ENCODE results near the gene CGB1. TPM values are rescaled to one million over a fixed set of nuclear protein-coding genes. Genes with fewer than 3 reads are reported as not detected.

The CGB1 gene
- total and polyA plus RNA-seq, 2 of the 8 experiments (the other 6 are each of a cell fraction or from before 2014, with no cell fraction given) = not detected

DNA sequence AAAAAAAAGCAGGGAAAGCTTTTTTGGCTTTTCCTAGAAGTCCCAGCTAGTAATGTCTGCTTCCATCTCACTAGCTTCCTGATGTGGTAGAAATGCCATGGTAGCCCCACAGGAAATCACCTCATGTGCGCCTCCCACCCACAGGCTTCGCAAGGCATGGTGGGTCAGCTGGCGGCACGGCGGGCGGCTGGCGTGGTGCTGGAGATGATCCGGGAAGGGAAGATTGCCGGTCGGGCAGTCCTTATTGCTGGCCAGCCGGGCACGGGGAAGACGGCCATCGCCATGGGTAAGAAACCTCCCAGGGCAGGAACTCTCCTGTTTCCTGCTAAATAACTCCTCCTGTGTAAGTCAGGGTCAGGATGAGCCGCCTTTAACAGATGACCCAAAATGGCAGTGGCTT is 32.6 kb downstream of the CGB1 start:
- Histone ChIP-seq H3K27ac (ENCODE audit: low read depth, low read length) (no peak overlapping the region), H4K8ac (ENCODE audit: extremely low read depth, insufficient read depth, low read length) (no peak overlapping the region), H3K56ac (replicated peaks; ENCODE audit: insufficient read length, low read depth, low read length) (no peak overlapping the region), H4K91ac (replicated peaks; ENCODE audit: insufficient read length, low read length) (no peak overlapping the region), H2AFZ (ENCODE audit: low read length) (no peak overlapping the region), H3K4me2 (ENCODE audit: insufficient read depth in 1 of 2, low read depth in 2 of 2, low read length in 2 of 2) (no peak overlapping the region), H2BK15ac (ENCODE audit: low read length) (no peak overlapping the region), H3K23ac (ENCODE audit: insufficient read length) (no peak overlapping the region), H3K9ac (replicated peaks in 1 of 4; ENCODE audit: extremely low read depth in 1 of 4, low read depth in 3 of 4, low read length in 3 of 4) (no peak overlapping the region), H2BK12ac (ENCODE audit: low read depth, low read length) (no peak overlapping the region), H3K4me1 (replicated peaks in 1 of 4; ENCODE audit: control insufficient read depth in 3 of 4, insufficient read depth in 4 of 4, low read length in 3 of 4) (peaks cover 0 to 6% (median 2%) of the 10 kb centered on the region in 4 experiments; a peak in 2 of 7 replicates), H3K79me2 (ENCODE audit: control insufficient read depth in 1 of 2, insufficient read depth in 2 of 2, low read length in 2 of 2) (no peaks in the 10 kb centered on the region), H3K18ac (ENCODE audit: extremely low read depth, low read length) (no peak overlapping the region), H3K27me3 (replicated peaks in 1 of 4; ENCODE audit: control insufficient read depth in 3 of 4, extremely low read depth in 1 of 4, insufficient read depth in 3 of 4, low read length in 3 of 4) (no peaks in the 10 kb centered on the region), H2AK5ac (ENCODE audit: low read depth, low read length) (no peak overlapping the region), H3K4ac (replicated peaks; ENCODE audit: insufficient read length, low read depth, low read length) (no peak overlapping the region), H2BK20ac (ENCODE audit: low read length) (no peak overlapping the region), H4K20me1 (replicated peaks in 1 of 2; ENCODE audit: control insufficient read depth in 1 of 2, insufficient read depth in 2 of 2, low read length in 2 of 2) (peaks cover 2 to 12% of the 10 kb centered on the region in 2 experiments), H3K23me2 (ENCODE audit: low read depth, low read length) (no peaks in the 10 kb centered on the region), H3K79me1 (ENCODE audit: low read depth, low read length) (peaks cover 2% of the 10 kb centered on the region; the same call in 1 of the 2 replicates), H2BK5ac (ENCODE audit: low read depth, low read length) (no peak overlapping the region), H4K5ac (ENCODE audit: insufficient read length, low read depth, low read length) (no peak overlapping the region), H3K9me3 (ENCODE audit: insufficient read depth in 2 of 2, low read depth in 1 of 2, low read length in 1 of 2) (no peaks in the 10 kb centered on the region), H2BK120ac (replicated peaks; ENCODE audit: low read depth, low read length) (no peak overlapping the region), H3K4me3 (ENCODE audit: extremely low read depth in 1 of 4, insufficient read depth in 2 of 4, low read depth in 3 of 4, low read length in 4 of 4) (no peak overlapping the region), H3K14ac (ENCODE audit: insufficient read length) (no peak overlapping the region), H3K36me3 (ENCODE audit: control insufficient read depth in 2 of 4, insufficient read depth in 4 of 4, low read length in 3 of 4) (peaks cover 13 to 47% (median 31%) of the 10 kb centered on the region in 4 experiments)
- CTCF ChIA-PET (ENCODE audit: partially characterized antibody) = interaction anchor here (0.6 to 1.0 kb wide), 3 partner anchors 10 to 76 kb away, joined by 3 to 5 read pairs (median 4); no protein-coding TSS in a partner anchor
- TF ChIP-seq SRF (IDR thresholded peaks at IDR 0.05; ENCODE audit: low read depth, low read length) (no peak), ATF2 (IDR thresholded peaks at IDR 0.05; ENCODE audit: low read length) (no peak), HDAC2 (IDR thresholded peaks at IDR 0.05; ENCODE audit: borderline replicate concordance in 1 of 2, low read depth in 2 of 2, low read length in 2 of 2) (no peak), EP300 (IDR thresholded peaks at IDR 0.05; ENCODE audit: borderline replicate concordance in 1 of 2, low read depth in 2 of 2, low read length in 2 of 2) (no peak), MAX (IDR thresholded peaks at IDR 0.05) (no peak), RNF2 (IDR thresholded peaks at IDR 0.05; ENCODE audit: borderline replicate concordance, low read depth, low read length, missing control alignments, poor library complexity, severe bottlenecking) (no peak)
- no peak for DNase-seq (ENCODE audit: low read depth in 1 of 2, low spot score in 2 of 2)
- WGBS, 2 experiments (ENCODE audit: extremely low coverage in 1 of 2, insufficient coverage in 1 of 2, insufficient read length in 1 of 2, insufficient replicate concordance in 2 of 2, low coverage in 1 of 2, low lambda C conversion rate in 2 of 2, missing lambda C conversion rate in 1 of 2) = 94% methylated on average over 15 of the region's 15 CpGs; no CpG with 5 or more reads in 1 of the 2 experiments
- POLR2A ChIA-PET (ENCODE audit: partially characterized antibody) = no interaction called here
- FAIRE-seq = no peak

Measured in H1 (cell line).